Measurements from ENCODE around the gene FGD6.

The FGD6 gene

GRCh38 chr12:95185854-95186253 is 31.4 kb downstream of the FGD6 start:
- DNase-seq (ENCODE audit: insufficient read length) (no peak), FAIRE-seq (no peak)
- no peak for TF ChIP-seq TAF1 (IDR thresholded peaks at IDR 0.05; ENCODE audit: borderline replicate concordance, low read depth, low read length)
- no peak for TF ChIP-seq POLR2A (IDR thresholded peaks at IDR 0.05; ENCODE audit: low read depth, low read length)
- TF ChIP-seq POLR2AphosphoS5 (IDR thresholded peaks at IDR 0.05; ENCODE audit: low read depth, low read length): no peak

GRCh38 chr12:95185072-95185471 is 32.2 kb downstream of the FGD6 start:
- DNase-seq (ENCODE audit: insufficient read length) (no peak), FAIRE-seq (no peak)
- no peak for TF ChIP-seq POLR2A (IDR thresholded peaks at IDR 0.05; ENCODE audit: low read depth, low read length)
- no peak for TF ChIP-seq POLR2AphosphoS5 (IDR thresholded peaks at IDR 0.05; ENCODE audit: low read depth, low read length)
- no peak for TF ChIP-seq TAF1 (IDR thresholded peaks at IDR 0.05; ENCODE audit: borderline replicate concordance, low read depth, low read length)

- FAIRE-seq (no peak), DNase-seq (ENCODE audit: insufficient read length) (no peak)
- no peak for TF ChIP-seq TAF1 (IDR thresholded peaks at IDR 0.05; ENCODE audit: borderline replicate concordance, low read depth, low read length)
- no peak for TF ChIP-seq POLR2A (IDR thresholded peaks at IDR 0.05; ENCODE audit: low read depth, low read length)
- TF ChIP-seq POLR2AphosphoS5 (IDR thresholded peaks at IDR 0.05; ENCODE audit: low read depth, low read length): no peak
These were observed 33.1 kb downstream of the FGD6 start for GRCh38 chr12:95184121-95184520.

GRCh38 chr12:95182868-95183415 is 34.3 kb downstream of the FGD6 start:
- FAIRE-seq (peak; percentile 69), DNase-seq (ENCODE audit: insufficient read length) (no peak)
- no peak for TF ChIP-seq POLR2AphosphoS5 (IDR thresholded peaks at IDR 0.05; ENCODE audit: low read depth, low read length)
- TF ChIP-seq POLR2A (IDR thresholded peaks at IDR 0.05; ENCODE audit: low read depth, low read length): no peak
- no peak for TF ChIP-seq TAF1 (IDR thresholded peaks at IDR 0.05; ENCODE audit: borderline replicate concordance, low read depth, low read length)

GRCh38 chr12:95181103-95181502 is 36.2 kb downstream of the FGD6 start:
- TF ChIP-seq TAF1 (IDR thresholded peaks at IDR 0.05; ENCODE audit: borderline replicate concordance, low read depth, low read length): no peak
- TF ChIP-seq POLR2A (IDR thresholded peaks at IDR 0.05; ENCODE audit: low read depth, low read length): no peak
- TF ChIP-seq POLR2AphosphoS5 (IDR thresholded peaks at IDR 0.05; ENCODE audit: low read depth, low read length): no peak
- FAIRE-seq (no peak), DNase-seq (ENCODE audit: insufficient read length) (no peak)

GRCh38 chr12:95179011-95179410 is 38.3 kb downstream of the FGD6 start:
- FAIRE-seq (no peak), DNase-seq (ENCODE audit: insufficient read length) (no peak)
- TF ChIP-seq POLR2AphosphoS5 (IDR thresholded peaks at IDR 0.05; ENCODE audit: low read depth, low read length) (no peak), TAF1 (IDR thresholded peaks at IDR 0.05; ENCODE audit: borderline replicate concordance, low read depth, low read length) (no peak), POLR2A (IDR thresholded peaks at IDR 0.05; ENCODE audit: low read depth, low read length) (no peak)

GRCh38 chr12:95178136-95178535 is 39.1 kb downstream of the FGD6 start:
- no peak for TF ChIP-seq POLR2A (IDR thresholded peaks at IDR 0.05; ENCODE audit: low read depth, low read length)
- no peak for TF ChIP-seq TAF1 (IDR thresholded peaks at IDR 0.05; ENCODE audit: borderline replicate concordance, low read depth, low read length)
- TF ChIP-seq POLR2AphosphoS5 (IDR thresholded peaks at IDR 0.05; ENCODE audit: low read depth, low read length): no peak
- no peak for FAIRE-seq
- DNase-seq (ENCODE audit: insufficient read length): no peak

- FAIRE-seq (no peak), DNase-seq (ENCODE audit: insufficient read length) (no peak)
- no peak for TF ChIP-seq TAF1 (IDR thresholded peaks at IDR 0.05; ENCODE audit: borderline replicate concordance, low read depth, low read length)
- no peak for TF ChIP-seq POLR2A (IDR thresholded peaks at IDR 0.05; ENCODE audit: low read depth, low read length)
- no peak for TF ChIP-seq POLR2AphosphoS5 (IDR thresholded peaks at IDR 0.05; ENCODE audit: low read depth, low read length)
These were observed 40.0 kb downstream of the FGD6 start for GRCh38 chr12:95177201-95177768.

- TF ChIP-seq POLR2AphosphoS5 (IDR thresholded peaks at IDR 0.05; ENCODE audit: low read depth, low read length) (no peak), POLR2A (IDR thresholded peaks at IDR 0.05; ENCODE audit: low read depth, low read length) (no peak), TAF1 (IDR thresholded peaks at IDR 0.05; ENCODE audit: borderline replicate concordance, low read depth, low read length) (no peak)
- no peak for FAIRE-seq
- no peak for DNase-seq (ENCODE audit: insufficient read length)
These were observed 43.6 kb downstream of the FGD6 start for GRCh38 chr12:95173392-95174251.

- DNase-seq (ENCODE audit: insufficient read length): no peak
- no peak for FAIRE-seq
- TF ChIP-seq TAF1 (IDR thresholded peaks at IDR 0.05; ENCODE audit: borderline replicate concordance, low read depth, low read length) (no peak), POLR2AphosphoS5 (IDR thresholded peaks at IDR 0.05; ENCODE audit: low read depth, low read length) (no peak), POLR2A (IDR thresholded peaks at IDR 0.05; ENCODE audit: low read depth, low read length) (no peak)
These were observed 47.9 kb downstream of the FGD6 start for GRCh38 chr12:95169368-95169767.

GRCh38 chr12:95168746-95169145 is 48.5 kb downstream of the FGD6 start:
- DNase-seq (ENCODE audit: insufficient read length) (no peak), FAIRE-seq (no peak)
- no peak for TF ChIP-seq TAF1 (IDR thresholded peaks at IDR 0.05; ENCODE audit: borderline replicate concordance, low read depth, low read length)
- TF ChIP-seq POLR2AphosphoS5 (IDR thresholded peaks at IDR 0.05; ENCODE audit: low read depth, low read length): no peak
- TF ChIP-seq POLR2A (IDR thresholded peaks at IDR 0.05; ENCODE audit: low read depth, low read length): no peak
